ENCODE data around the gene FANCG. TPM values are rescaled to one million over a fixed set of nuclear protein-coding genes. Genes with fewer than 3 reads are reported as not detected.

The FANCG gene
- total and polyA plus RNA-seq, 4 donors, result 7.2 to 20.6 (median 15.3) TPM

GRCh38 chr9:35056571-35057270 is 23.0 kb downstream of the FANCG start:
- Histone ChIP-seq H3K9me3 (ENCODE audit: control insufficient read depth in 4 of 4, insufficient read depth in 3 of 4, low read length in 3 of 4) (no peaks in the 10 kb centered on the region), H3K9ac (ENCODE audit: insufficient read depth in 1 of 2, low read length in 2 of 2) (no peak overlapping the region), H3K36me3 (ENCODE audit: control insufficient read depth in 4 of 4, insufficient read depth in 4 of 4, low read length in 4 of 4) (peaks cover 47 to 75% (median 64%) of the 10 kb centered on the region in 4 donors), H3K27me3 (ENCODE audit: control insufficient read depth in 3 of 3, insufficient read depth in 3 of 3, low read length in 2 of 3) (no peaks in the 10 kb centered on the region), H3K27ac (ENCODE audit: low read depth in 1 of 2, low read length in 1 of 2) (no peak overlapping the region), H3K4me1 (ENCODE audit: control insufficient read depth in 5 of 5, insufficient read depth in 5 of 5, low read length in 5 of 5) (no peaks in the 10 kb centered on the region), H3K4me3 (no peak overlapping the region)
- 96 to 97% methylated on average over 9 of the region's 9 CpGs for WGBS, 2 donors
- TF ChIP-seq, protein P1, sequence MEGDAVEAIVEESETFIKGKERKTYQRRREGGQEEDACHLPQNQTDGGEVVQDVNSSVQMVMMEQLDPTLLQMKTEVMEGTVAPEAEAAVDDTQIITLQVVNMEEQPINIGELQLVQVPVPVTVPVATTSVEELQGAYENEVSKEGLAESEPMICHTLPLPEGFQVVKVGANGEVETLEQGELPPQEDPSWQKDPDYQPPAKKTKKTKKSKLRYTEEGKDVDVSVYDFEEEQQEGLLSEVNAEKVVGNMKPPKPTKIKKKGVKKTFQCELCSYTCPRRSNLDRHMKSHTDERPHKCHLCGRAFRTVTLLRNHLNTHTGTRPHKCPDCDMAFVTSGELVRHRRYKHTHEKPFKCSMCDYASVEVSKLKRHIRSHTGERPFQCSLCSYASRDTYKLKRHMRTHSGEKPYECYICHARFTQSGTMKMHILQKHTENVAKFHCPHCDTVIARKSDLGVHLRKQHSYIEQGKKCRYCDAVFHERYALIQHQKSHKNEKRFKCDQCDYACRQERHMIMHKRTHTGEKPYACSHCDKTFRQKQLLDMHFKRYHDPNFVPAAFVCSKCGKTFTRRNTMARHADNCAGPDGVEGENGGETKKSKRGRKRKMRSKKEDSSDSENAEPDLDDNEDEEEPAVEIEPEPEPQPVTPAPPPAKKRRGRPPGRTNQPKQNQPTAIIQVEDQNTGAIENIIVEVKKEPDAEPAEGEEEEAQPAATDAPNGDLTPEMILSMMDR (IDR thresholded peaks at IDR 0.05; ENCODE audit: control extremely low read depth, extremely low read depth), result no peak
- DNase-seq, result no peak
- ATAC-seq (ENCODE audit: insufficient read depth, low FRiP score), result no peak

DNA sequence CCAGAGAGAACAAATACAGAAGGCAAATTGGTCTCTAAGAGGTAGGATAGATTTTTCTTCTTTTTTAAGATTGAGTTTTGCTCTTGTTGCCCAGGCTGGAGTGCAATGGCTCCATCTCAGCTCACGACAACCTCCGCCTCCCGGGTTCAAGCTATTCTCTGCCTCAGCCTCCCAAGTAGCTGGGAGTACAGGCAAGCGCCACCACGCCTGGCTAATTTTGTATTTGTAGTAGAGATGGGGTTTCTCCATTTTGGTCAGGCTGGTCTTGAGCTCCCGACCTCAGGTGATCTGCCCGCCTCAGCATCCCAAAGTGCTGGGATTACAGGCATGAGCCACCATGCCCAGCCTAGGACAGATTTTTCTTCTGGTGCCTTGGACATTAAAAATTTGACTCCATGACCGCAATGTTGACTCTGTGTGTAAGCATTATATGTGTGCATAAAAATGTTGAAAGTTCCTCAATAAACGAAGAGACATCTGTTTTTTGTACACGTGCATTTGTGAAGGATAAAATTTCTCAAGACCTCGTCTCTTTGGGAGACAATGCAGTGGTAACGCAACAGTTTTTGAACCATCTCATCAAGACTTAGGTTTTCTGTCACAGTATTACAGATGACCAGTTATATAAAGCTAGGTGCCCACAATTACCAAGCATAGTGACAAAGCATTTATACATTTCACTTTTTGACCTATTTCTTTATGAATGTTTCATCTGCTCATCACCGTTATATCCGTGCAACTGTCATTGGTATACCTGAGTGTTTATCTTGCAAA is 24.7 kb downstream of the FANCG start:
- DNase-seq (no peak), ATAC-seq (ENCODE audit: insufficient read depth, low FRiP score) (no peak)
- no peak overlapping the region for H3K9ac ChIP-seq (ENCODE audit: insufficient read depth in 1 of 2, low read length in 2 of 2)
- no peak overlapping the region for H3K27ac ChIP-seq (ENCODE audit: low read depth in 1 of 2, low read length in 1 of 2)
- H3K4me3 ChIP-seq, result no peak overlapping the region
- 92 to 96% methylated on average over 14 of the region's 14 CpGs for WGBS, 2 donors
- H3K36me3 ChIP-seq (ENCODE audit: control insufficient read depth in 4 of 4, insufficient read depth in 4 of 4, low read length in 4 of 4), result peaks cover 34 to 58% (median 56%) of the 10 kb centered on the region in 4 donors
- TF ChIP-seq, protein P1 (IDR thresholded peaks at IDR 0.05; ENCODE audit: control extremely low read depth, extremely low read depth), result no peak
- H3K9me3 ChIP-seq (ENCODE audit: control insufficient read depth in 4 of 4, insufficient read depth in 3 of 4, low read length in 3 of 4), result no peaks in the 10 kb centered on the region
- no peaks in the 10 kb centered on the region for H3K27me3 ChIP-seq (ENCODE audit: control insufficient read depth in 3 of 3, insufficient read depth in 3 of 3, low read length in 2 of 3)
- peaks cover 0 to 4% (median 0%) of the 10 kb centered on the region in 5 donors for H3K4me1 ChIP-seq (ENCODE audit: control insufficient read depth in 5 of 5, insufficient read depth in 5 of 5, low read length in 5 of 5)

GRCh38 chr9:35054185-35054835 is 25.4 kb downstream of the FANCG start:
- H3K9ac ChIP-seq (ENCODE audit: insufficient read depth in 1 of 2, low read length in 2 of 2), result no peak overlapping the region
- TF ChIP-seq, protein P1 (IDR thresholded peaks at IDR 0.05; ENCODE audit: control extremely low read depth, extremely low read depth), result no peak
- ATAC-seq (ENCODE audit: insufficient read depth, low FRiP score), result no peak
- DNase-seq, result no peak
- H3K4me3 ChIP-seq, result no peak overlapping the region
- H3K27me3 ChIP-seq (ENCODE audit: control insufficient read depth in 3 of 3, insufficient read depth in 3 of 3, low read length in 2 of 3), result no peaks in the 10 kb centered on the region
- WGBS, 2 donors, result 76 to 88% methylated on average over 5 of the region's 5 CpGs
- H3K36me3 ChIP-seq (ENCODE audit: control insufficient read depth in 4 of 4, insufficient read depth in 4 of 4, low read length in 4 of 4), result peaks cover 27 to 56% (median 50%) of the 10 kb centered on the region in 4 donors
- peaks cover 0 to 4% (median 0%) of the 10 kb centered on the region in 5 donors for H3K4me1 ChIP-seq (ENCODE audit: control insufficient read depth in 5 of 5, insufficient read depth in 5 of 5, low read length in 5 of 5)
- H3K9me3 ChIP-seq (ENCODE audit: control insufficient read depth in 4 of 4, insufficient read depth in 3 of 4, low read length in 3 of 4), result no peaks in the 10 kb centered on the region
- no peak overlapping the region for H3K27ac ChIP-seq (ENCODE audit: low read depth in 1 of 2, low read length in 1 of 2)

Measured in lung (tissue), 12 donors.